Measurements from ENCODE around the gene IFRD2. TPM values are rescaled to one million over a fixed set of nuclear protein-coding genes. Genes with fewer than 3 reads are reported as not detected.
"Not testable (repeated sequence)": the region's sequence is repeated elsewhere in the genome, so short reads cannot be mapped to it uniquely, and the experiment has no call there.

Gene IFRD2
- total RNA-seq, 1 donor, result 77.8 TPM

- no peak for DNase-seq (ENCODE audit: low read depth in 2 of 3, low spot score in 2 of 3)
Measured at GRCh38 chr3:50286322-50287227, 5.7 kb downstream of the IFRD2 start.

GRCh38 chr3:50284121-50284520 is 8.1 kb downstream of the IFRD2 start:
- DNase-seq (ENCODE audit: low read depth in 2 of 3, low spot score in 2 of 3), result not testable (repeated sequence)

- DNase-seq (ENCODE audit: low read depth in 2 of 3, low spot score in 2 of 3), result no peak
Measured at GRCh38 chr3:50279255-50280016, 12.8 kb downstream of the IFRD2 start.

- DNase-seq (ENCODE audit: low read depth in 2 of 3, low spot score in 2 of 3), result no peak
Measured at GRCh38 chr3:50278880-50279224, 13.4 kb downstream of the IFRD2 start, which contains the start of gene LSMEM2. LSMEM2 (plus strand) TSS chr3:50279087; CDS start chr3:50279114, 27 bp downstream.

GRCh38 chr3:50278123-50278879 is 13.9 kb downstream of the IFRD2 start:
- no peak for DNase-seq (ENCODE audit: low read depth in 2 of 3, low spot score in 2 of 3)

GRCh38 chr3:50276762-50277101 is 15.5 kb downstream of the IFRD2 start:
- DNase-seq (ENCODE audit: low read depth in 2 of 3, low spot score in 2 of 3), result no peak

GRCh38 chr3:50275996-50276761 is 16.1 kb downstream of the IFRD2 start:
- DNase-seq (ENCODE audit: low read depth in 2 of 3, low spot score in 2 of 3), result peak in 2 of 3 donors; percentile 58 to 63

GRCh38 chr3:50275141-50275995 is 16.9 kb downstream of the IFRD2 start:
- no peak for DNase-seq (ENCODE audit: low read depth in 2 of 3, low spot score in 2 of 3)

GRCh38 chr3:50274371-50275104 is 17.7 kb downstream of the IFRD2 start:
- peak; percentile 55 to 77 (median 71) for DNase-seq (ENCODE audit: low read depth in 2 of 3, low spot score in 2 of 3)

GRCh38 chr3:50273689-50274065 is 18.6 kb downstream of the IFRD2 start:
- DNase-seq (ENCODE audit: low read depth in 2 of 3, low spot score in 2 of 3), result no peak

- DNase-seq (ENCODE audit: low read depth in 2 of 3, low spot score in 2 of 3), result peak; percentile 74 to 82 (median 79)
Measured at GRCh38 chr3:50272911-50273688, 19.1 kb downstream of the IFRD2 start.

- not testable (repeated sequence) for DNase-seq (ENCODE audit: low read depth in 2 of 3, low spot score in 2 of 3)
Measured at GRCh38 chr3:50272538-50272910, 19.7 kb downstream of the IFRD2 start.

GRCh38 chr3:50271314-50271936 is 20.8 kb downstream of the IFRD2 start:
- no peak for DNase-seq (ENCODE audit: low read depth in 2 of 3, low spot score in 2 of 3)

GRCh38 chr3:50270422-50271224 is 21.6 kb downstream of the IFRD2 start:
- no peak for DNase-seq (ENCODE audit: low read depth in 2 of 3, low spot score in 2 of 3)

GRCh38 chr3:50269977-50270413 is 22.2 kb downstream of the IFRD2 start:
- no peak for DNase-seq (ENCODE audit: low read depth in 2 of 3, low spot score in 2 of 3)

GRCh38 chr3:50269460-50269859 is 22.8 kb downstream of the IFRD2 start:
- no peak for DNase-seq (ENCODE audit: low read depth in 2 of 3, low spot score in 2 of 3)

Data from hematopoietic multipotent progenitor cell (in vitro differentiated cells).